Prostate gland (tissue), 2 donors: ENCODE data around the gene FAM98B. TPM values are rescaled to one million over a fixed set of nuclear protein-coding genes. Genes with fewer than 3 reads are reported as not detected.

Experiments used
- DNase-seq: peaks from one replicate; pipeline ENCODE4 v3.0.0-alpha.2; 2019; ENCODE audit warnings: low spot score
- H3K27ac ChIP-seq, 2 donors: fragments of 200-600 bp; sonication (generic); 2 replicates each; pipeline ENCODE4 v1.5.1; 2017 to 2019
- H3K27me3 ChIP-seq: fragments of 200-600 bp; sonication (generic); replicated peaks from 2 replicates; pipeline ENCODE4 v1.5.1; 2019; ENCODE audit not compliant: insufficient read depth
- H3K36me3 ChIP-seq, 2 donors: fragments of 200-600 bp; sonication (generic); 1 replicate in 1 of 2; 2 replicates in 1 of 2; pipeline versions ENCODE4 v1.5.1 to v1.8.1; 2017 to 2019
- H3K4me1 ChIP-seq: fragments of 200-600 bp; sonication (generic); replicated peaks from 2 replicates; pipeline ENCODE4 v1.5.1; 2019
- H3K4me3 ChIP-seq, 2 donors: fragments of 200-600 bp; sonication (generic); 2 replicates each; pipeline ENCODE4 v1.5.1; 2017 to 2019
- H3K9me3 ChIP-seq: fragments of 200-600 bp; sonication (generic); 2 replicates; pipeline ENCODE4 v1.5.1; 2017
- CTCF ChIP-seq, 4 experiments: fragments of 200-600 bp in 2 of 4; fragments of 450-650 bp in 2 of 4; sonication (generic) in 2 of 4; IDR thresholded peaks; 1 replicate in 3 of 4; 2 replicates in 1 of 4; pipeline ENCODE4 v1.5.1; 2016 to 2019; ENCODE audit warnings: antibody characterized with exemption in 4 of 4, mild to moderate bottlenecking in 2 of 4, moderate library complexity in 2 of 4
- POLR2A ChIP-seq: fragments of 450-650 bp; IDR thresholded peaks from one replicate; pipeline ENCODE4 v1.6.1; 2016; ENCODE audit warnings: antibody characterized with exemption, mild to moderate bottlenecking
- POLR2AphosphoS5 ChIP-seq: sonication (generic); formaldehyde crosslinking; IDR thresholded peaks from one replicate; pipeline ENCODE4 v1.6.1; 2017; ENCODE audit warnings: antibody characterized with exemption
- WGBS: methylation state at CpG from one replicate; pipeline ENCODE4 v1.1.5; 2018; 5-methylcytosine and 5-hydroxymethylcytosine counted together
- intact Hi-C: fragments of 100-400 bp; cut with DNase I; formaldehyde crosslinking; loops from one replicate; pipeline ENCODE4 v1.14.2; 2022
- total RNA-seq, 2 donors: library from RNA; depleted of rRNA; stranded (reverse); fragments of >200 nt; gene quantifications; one replicate each; pipeline ENCODE4 v1.1.0, GENCODE V29; 2016

FAM98B gene
- total RNA-seq, 2 donors from 2014 or later, result 9.8 to 27.0 TPM

- 83% methylated on average over 3 of the region's 3 CpGs for WGBS
- DNase-seq, result no peak
- Histone ChIP-seq H3K9me3 (no peaks in the 10 kb centered on the region), H3K4me3 (no peak overlapping the region), H3K27me3 (no peaks in the 10 kb centered on the region), H3K27ac (no peak overlapping the region), H3K36me3 (no peaks in the 10 kb centered on the region), H3K4me1 (no peaks in the 10 kb centered on the region)
- TF ChIP-seq POLR2AphosphoS5, result no peak
- no peak for TF ChIP-seq CTCF (IDR thresholded peaks at IDR 0.05)
- TF ChIP-seq POLR2A, result no peak
- intact Hi-C loops, result no loop called here
These were observed 6.6 kb downstream of the FAM98B start for GRCh38 chr15:38460543-38460942.

GRCh38 chr15:38461066-38461833, 7.3 kb downstream of the FAM98B start:
- no peaks in the 10 kb centered on the region for H3K36me3 ChIP-seq
- WGBS, result 97% methylated on average over 2 of the region's 2 CpGs
- no peak overlapping the region for H3K4me3 ChIP-seq
- intact Hi-C loops, result no loop called here
- H3K27ac ChIP-seq, result no peak overlapping the region
- no peak for DNase-seq
- no peaks in the 10 kb centered on the region for H3K9me3 ChIP-seq
- no peaks in the 10 kb centered on the region for H3K4me1 ChIP-seq
- H3K27me3 ChIP-seq, result no peaks in the 10 kb centered on the region
- no peak for TF ChIP-seq CTCF (IDR thresholded peaks at IDR 0.05)
- TF ChIP-seq POLR2AphosphoS5, result no peak
- TF ChIP-seq POLR2A, result no peak

- H3K4me3 ChIP-seq, result no peak overlapping the region
- DNase-seq, result no peak
- H3K27ac ChIP-seq, result no peak overlapping the region
- no peaks in the 10 kb centered on the region for H3K9me3 ChIP-seq
- no peaks in the 10 kb centered on the region for H3K27me3 ChIP-seq
- no peak for TF ChIP-seq CTCF (IDR thresholded peaks at IDR 0.05)
- no peak for TF ChIP-seq POLR2AphosphoS5
- TF ChIP-seq POLR2A, result no peak
- H3K4me1 ChIP-seq, result no peaks in the 10 kb centered on the region
- WGBS, result 46% methylated on average over 3 of the region's 3 CpGs
- no peaks in the 10 kb centered on the region for H3K36me3 ChIP-seq
- intact Hi-C loops, result no loop called here
These were observed 10.0 kb downstream of the FAM98B start for GRCh38 chr15:38463893-38464292.

GRCh38 chr15:38464675-38465074, 10.7 kb downstream of the FAM98B start:
- H3K4me1 ChIP-seq, result no peaks in the 10 kb centered on the region
- WGBS, result 79% methylated on average over 4 of the region's 4 CpGs

More at GRCh38 chr15:38464675-38465074, 10.7 kb downstream of the FAM98B start:
- no peak overlapping the region for H3K27ac ChIP-seq
- intact Hi-C loops, result no loop called here
- DNase-seq, result no peak
- no peaks in the 10 kb centered on the region for H3K27me3 ChIP-seq
- TF ChIP-seq CTCF (IDR thresholded peaks at IDR 0.05) (no peak), POLR2AphosphoS5 (no peak), POLR2A (no peak)
- no peaks in the 10 kb centered on the region for H3K36me3 ChIP-seq
- no peaks in the 10 kb centered on the region for H3K9me3 ChIP-seq
- H3K4me3 ChIP-seq, result no peak overlapping the region
